AG10803 (cell line): Measurements from ENCODE around the gene MCOLN2.

Source experiments
- DNase-seq: peaks from one replicate; pipeline ENCODE4 v3.0.0; 2010; ENCODE audit warnings: low read depth
- H3K4me3 ChIP-seq: 2 replicates; pipeline ENCODE4 v1.5.1; 2011; ENCODE audit warnings: mild to moderate bottlenecking, low read length, control low read depth
- TF ChIP-seq, protein P1 (sequence below): conservative IDR thresholded peaks from 2 replicates; pipeline ENCODE4 v1.5.1; 2011; ENCODE audit warnings: mild to moderate bottlenecking, low read length, control low read depth, inconsistent platforms

MCOLN2 gene

DNA sequence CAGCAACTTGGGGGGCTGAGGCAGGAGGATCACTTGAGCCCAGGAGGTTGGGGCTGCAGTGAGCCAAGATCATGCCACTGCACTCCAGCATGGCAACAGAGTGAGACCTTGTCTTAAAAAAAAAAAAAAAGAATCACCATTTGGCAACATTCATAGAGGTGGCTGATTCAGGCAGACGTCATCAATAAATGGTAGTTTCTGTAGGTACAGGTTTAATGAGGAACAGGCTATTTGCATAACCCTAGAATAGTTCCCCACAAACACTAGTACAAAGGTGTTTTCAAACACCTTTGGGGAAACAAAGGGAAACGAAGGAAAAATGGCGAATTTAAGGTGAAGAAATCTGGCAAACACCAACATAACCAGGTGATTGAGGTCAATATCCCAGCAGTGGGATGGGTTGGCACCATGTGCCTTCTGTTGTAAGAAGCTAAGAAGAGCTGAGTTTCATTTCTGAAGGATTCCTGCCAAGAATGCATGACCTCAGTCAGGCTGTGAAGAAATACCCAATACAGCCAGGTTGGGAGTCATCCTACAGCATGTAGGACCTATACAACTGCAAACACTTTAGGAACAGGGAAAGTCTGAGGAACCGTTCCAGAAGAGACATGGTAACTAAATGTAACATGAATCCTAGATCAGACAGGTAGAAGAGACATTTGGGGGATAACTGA is 109.5 kb downstream of the MCOLN2 start:
- TF ChIP-seq, protein P1, sequence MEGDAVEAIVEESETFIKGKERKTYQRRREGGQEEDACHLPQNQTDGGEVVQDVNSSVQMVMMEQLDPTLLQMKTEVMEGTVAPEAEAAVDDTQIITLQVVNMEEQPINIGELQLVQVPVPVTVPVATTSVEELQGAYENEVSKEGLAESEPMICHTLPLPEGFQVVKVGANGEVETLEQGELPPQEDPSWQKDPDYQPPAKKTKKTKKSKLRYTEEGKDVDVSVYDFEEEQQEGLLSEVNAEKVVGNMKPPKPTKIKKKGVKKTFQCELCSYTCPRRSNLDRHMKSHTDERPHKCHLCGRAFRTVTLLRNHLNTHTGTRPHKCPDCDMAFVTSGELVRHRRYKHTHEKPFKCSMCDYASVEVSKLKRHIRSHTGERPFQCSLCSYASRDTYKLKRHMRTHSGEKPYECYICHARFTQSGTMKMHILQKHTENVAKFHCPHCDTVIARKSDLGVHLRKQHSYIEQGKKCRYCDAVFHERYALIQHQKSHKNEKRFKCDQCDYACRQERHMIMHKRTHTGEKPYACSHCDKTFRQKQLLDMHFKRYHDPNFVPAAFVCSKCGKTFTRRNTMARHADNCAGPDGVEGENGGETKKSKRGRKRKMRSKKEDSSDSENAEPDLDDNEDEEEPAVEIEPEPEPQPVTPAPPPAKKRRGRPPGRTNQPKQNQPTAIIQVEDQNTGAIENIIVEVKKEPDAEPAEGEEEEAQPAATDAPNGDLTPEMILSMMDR = no peak
- DNase-seq = peak; percentile 72
- no peak overlapping the region for H3K4me3 ChIP-seq

DNA sequence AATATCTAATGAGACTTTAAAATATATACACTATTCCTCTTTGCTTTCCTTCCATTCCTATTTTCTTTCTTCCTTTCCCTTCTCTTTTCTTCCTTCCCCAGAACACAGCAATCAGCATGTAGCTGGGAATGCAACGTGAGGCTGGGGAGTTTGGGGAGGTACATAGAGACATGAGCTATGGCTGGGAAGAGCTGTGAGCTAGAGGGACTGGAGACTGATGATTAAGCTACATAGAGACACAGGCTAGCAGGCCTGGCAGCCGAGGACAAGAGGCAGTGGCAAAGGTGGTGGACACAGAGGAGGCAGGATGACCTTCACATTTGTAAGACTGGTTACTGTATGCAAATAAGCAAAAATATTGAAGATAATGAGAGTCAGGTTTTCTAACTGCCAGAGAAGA is 111.4 kb downstream of the MCOLN2 start:
- TF ChIP-seq, protein P1 = no peak
- DNase-seq = no peak
- H3K4me3 ChIP-seq = no peak overlapping the region

DNA sequence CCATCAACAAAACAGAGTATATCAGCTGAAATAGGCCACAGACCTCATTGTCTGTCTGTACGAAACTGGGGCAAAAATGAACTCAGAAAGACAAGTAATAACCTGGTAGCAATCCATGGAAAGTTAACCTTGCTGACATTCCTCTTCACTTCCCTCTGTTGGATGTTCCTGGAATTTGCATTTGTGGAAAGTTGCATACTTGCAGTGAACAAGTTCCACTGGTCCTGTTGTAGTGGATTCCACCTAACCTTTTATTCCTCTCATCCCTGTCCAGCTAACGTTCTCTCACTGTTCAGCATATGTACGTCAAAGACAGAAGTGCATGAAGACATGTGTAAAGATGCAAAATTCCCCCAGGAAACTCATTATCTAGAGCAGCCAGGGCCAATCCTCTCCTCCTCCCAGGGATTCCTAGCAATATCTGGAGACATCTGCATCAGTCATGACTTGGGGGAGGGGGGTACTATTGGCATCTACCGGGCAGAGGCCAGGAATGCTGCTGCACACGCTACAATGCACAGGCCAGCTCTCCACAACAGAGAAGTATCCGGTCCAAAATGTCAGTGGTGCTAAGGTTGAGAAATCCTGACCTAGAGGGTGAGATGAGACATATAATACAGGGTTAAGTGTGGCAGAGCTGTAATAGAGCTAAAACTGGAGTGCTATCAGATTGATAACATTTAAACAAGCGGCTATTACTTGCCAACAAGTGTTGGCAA is 112.1 kb downstream of the MCOLN2 start:
- H3K4me3 ChIP-seq = no peak overlapping the region
- TF ChIP-seq, protein P1 = peak; percentile 34
- no peak for DNase-seq

DNA sequence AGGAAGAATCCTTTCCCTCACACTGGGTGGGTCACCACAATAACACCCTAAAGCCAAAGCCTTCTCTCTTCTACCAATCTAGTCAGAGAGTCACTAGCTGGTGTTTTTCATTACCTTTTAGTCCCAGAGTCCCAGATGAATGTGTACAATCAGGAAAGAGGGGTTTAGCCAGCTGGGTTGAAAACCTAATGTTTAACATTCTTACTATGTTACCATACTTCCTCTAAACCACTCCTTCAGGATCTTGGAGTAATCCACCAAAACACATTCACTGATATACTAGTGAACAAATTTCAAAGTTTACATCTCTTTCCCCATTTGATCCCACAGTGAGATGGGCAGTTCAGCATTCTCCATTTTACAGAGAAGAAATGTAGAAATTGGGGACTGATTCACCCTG is 113.6 kb downstream of the MCOLN2 start:
- H3K4me3 ChIP-seq = no peak overlapping the region
- DNase-seq = peak; percentile 23
- TF ChIP-seq, protein P1 = no peak

DNA sequence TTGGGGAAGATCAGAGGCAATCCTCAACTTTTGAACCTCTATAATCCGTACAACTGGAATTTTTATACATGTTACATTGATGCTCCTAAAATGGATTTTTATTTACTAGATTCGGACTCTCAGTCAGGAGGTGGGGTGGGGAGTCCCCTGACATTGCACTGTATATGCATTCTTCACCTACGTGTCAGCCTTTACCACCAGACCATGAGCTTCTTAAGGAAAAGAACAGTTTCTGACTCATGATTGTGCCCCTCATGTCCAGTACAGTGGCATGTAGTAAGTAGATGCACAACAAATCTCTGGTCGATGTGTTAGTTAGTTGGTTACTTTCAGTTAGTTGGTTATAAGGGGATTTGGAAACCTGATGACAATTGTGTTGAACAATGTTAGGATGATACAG is 119.3 kb downstream of the MCOLN2 start:
- no peak overlapping the region for H3K4me3 ChIP-seq
- TF ChIP-seq, protein P1 = no peak
- DNase-seq = no peak

DNA sequence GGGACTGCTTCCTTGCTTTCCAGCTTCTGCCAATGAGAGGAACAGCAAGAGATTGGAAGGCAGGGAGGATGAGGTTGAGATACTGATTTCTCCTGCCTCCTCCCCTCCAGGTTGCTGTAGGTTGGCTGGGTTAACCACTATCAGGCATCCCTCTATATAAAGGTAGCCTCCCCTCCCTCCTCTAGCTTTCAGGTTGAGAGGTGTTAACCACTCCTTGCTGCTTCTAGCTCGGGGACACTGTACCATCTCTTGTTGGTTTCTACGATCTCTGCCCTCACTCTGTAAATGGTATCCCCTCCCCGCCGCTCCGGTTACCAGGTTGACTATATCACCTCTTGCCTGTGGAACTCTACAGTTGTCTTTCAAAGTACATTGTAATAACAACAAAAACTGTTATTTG is 120.6 kb downstream of the MCOLN2 start:
- no peak for DNase-seq
- TF ChIP-seq, protein P1 = no peak
- no peak overlapping the region for H3K4me3 ChIP-seq
